Cardiac muscle cell (in vitro differentiated cells and primary cell): Measurements from ENCODE around the gene WNK3. TPM values are rescaled to one million over a fixed set of nuclear protein-coding genes. Genes with fewer than 3 reads are reported as not detected.

ENCODE experiments used
- DNase-seq, 2 donors: peaks; one replicate each; pipeline versions ENCODE4 v3.0.0 to v3.0.0-alpha.2; 2010 to 2017; ENCODE audit warnings: low read depth in 1 of 2, low spot score in 1 of 2
- H3K27ac ChIP-seq: fragments of 200-600 bp; sonication (generic); 2 replicates; pipeline ENCODE4 v1.5.1; 2016
- H3K27me3 ChIP-seq: fragments of 200-600 bp; sonication (generic); 2 replicates; pipeline ENCODE4 v1.6.0; 2016; ENCODE audit warnings: control low read depth
- H3K36me3 ChIP-seq: fragments of 200-600 bp; sonication (generic); 2 replicates; pipeline ENCODE4 v1.5.1; 2016; ENCODE audit warnings: control low read depth
- H3K4me1 ChIP-seq: fragments of 200-600 bp; sonication (generic); 2 replicates; pipeline ENCODE4 v1.8.1; 2017; ENCODE audit warnings: low read depth, mild to moderate bottlenecking, mixed run types
- H3K4me3 ChIP-seq: fragments of 200-600 bp; sonication (generic); 2 replicates; pipeline ENCODE4 v1.5.1; 2016; ENCODE audit warnings: mild to moderate bottlenecking
- H3K9me3 ChIP-seq: fragments of 200-600 bp; sonication (generic); 2 replicates; pipeline ENCODE4 v1.5.1; 2017; ENCODE audit warnings: low read depth, mild to moderate bottlenecking, control low read depth
- CTCF ChIP-seq: IDR thresholded peaks from 2 replicates; pipeline ENCODE4 v1.5.1; 2012; ENCODE audit warnings: low read depth, mild to moderate bottlenecking, low read length
- polyA plus RNA-seq: library from polyadenylated mRNA; unstranded; fragments of >200 nt; fragmentation: Nextera tagmentation; extraction: Ambion mirVana; gene quantifications from 2 replicates; pipeline ENCODE4 v1.2.1, GENCODE V29; 2016
- total RNA-seq: library from RNA; depleted of rRNA; stranded (reverse); fragments of >200 nt; gene quantifications from 2 replicates; pipeline ENCODE4 v1.2.3, GENCODE V29; 2016

WNK3 gene
- total and polyA plus RNA-seq, 2 experiments from 2014 or later: 5.6 to 8.3 TPM

GRCh38 chrX:54237014-54237413 lies 120.8 kb downstream of the WNK3 start:
- no peaks in the 10 kb centered on the region for H3K4me1 ChIP-seq
- peak overlapping the region; percentile 34 for H3K27ac ChIP-seq
- TF ChIP-seq CTCF: no peak
- no peaks in the 10 kb centered on the region for H3K36me3 ChIP-seq
- no peaks in the 10 kb centered on the region for H3K27me3 ChIP-seq
- no peak overlapping the region for H3K4me3 ChIP-seq
- DNase-seq: no peak
- no peaks in the 10 kb centered on the region for H3K9me3 ChIP-seq

DNA sequence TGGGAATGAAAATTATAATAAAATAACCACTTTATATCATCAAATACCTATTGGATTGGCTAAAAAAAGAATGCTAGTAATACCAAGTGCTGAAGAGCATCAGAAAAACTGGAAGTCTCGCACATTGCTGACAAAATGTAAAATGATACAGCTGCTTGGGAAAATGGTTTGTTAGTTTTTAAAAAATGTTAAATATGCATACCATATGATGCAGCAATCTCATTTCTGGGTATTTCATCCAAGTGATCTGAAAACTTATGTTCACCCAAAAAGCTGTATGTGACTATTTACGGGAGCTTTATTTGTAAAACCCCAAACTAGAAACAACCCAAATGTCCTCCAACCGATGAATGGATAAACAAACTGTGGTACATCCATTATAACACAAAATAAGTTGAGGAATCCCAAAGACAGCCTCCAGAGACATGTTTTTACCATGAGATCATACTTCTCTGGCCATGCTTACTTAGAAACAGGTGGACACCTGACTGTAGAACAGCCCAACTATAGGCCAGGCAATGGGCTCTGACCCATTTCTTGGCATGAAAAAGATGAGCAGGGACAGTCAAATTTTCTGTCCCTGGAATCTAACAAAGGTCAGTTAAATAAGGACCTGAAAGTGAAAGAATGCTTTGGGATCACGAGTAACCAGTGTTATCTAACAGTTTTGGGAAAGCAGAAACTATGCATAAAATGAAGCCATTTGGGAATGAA lies 127.3 kb downstream of the WNK3 start:
- TF ChIP-seq CTCF: no peak
- no peak overlapping the region for H3K4me3 ChIP-seq
- DNase-seq: peak in 1 of 2 donors; percentile 21

GRCh38 chrX:54223581-54223980 lies 134.3 kb downstream of the WNK3 start:
- Histone ChIP-seq H3K4me3 (no peak overlapping the region), H3K36me3 (no peaks in the 10 kb centered on the region), H3K27me3 (no peaks in the 10 kb centered on the region), H3K4me1 (no peaks in the 10 kb centered on the region), H3K9me3 (no peaks in the 10 kb centered on the region), H3K27ac (no peak overlapping the region)
- peak in 1 of 2 donors; percentile 2 for DNase-seq
- TF ChIP-seq CTCF: no peak

More for the DNA sequence above, 127.3 kb downstream of the WNK3 start:
- Histone ChIP-seq H3K9me3 (no peaks in the 10 kb centered on the region), H3K4me1 (no peaks in the 10 kb centered on the region), H3K27ac (no peak overlapping the region), H3K36me3 (no peaks in the 10 kb centered on the region), H3K27me3 (no peaks in the 10 kb centered on the region)

DNA sequence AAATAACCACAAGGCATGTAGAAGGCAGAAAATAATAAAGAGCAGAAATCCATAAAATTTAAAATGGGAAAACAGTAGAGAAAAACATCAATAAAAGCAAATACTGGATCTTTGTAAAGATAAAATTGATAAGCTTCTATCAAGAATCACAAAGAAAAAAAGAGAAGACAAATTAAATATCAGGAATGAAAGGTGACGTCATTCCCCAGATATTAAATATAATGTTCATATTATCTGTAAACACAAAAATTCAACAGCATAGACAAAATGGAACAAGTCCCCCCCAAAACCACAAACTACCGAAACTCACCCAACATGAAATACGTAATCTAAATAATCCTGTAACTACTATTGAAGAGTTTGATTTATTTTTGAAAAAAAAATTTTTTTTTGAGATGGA lies 144.2 kb downstream of the WNK3 start:
- H3K4me1 ChIP-seq: no peaks in the 10 kb centered on the region
- H3K36me3 ChIP-seq: no peaks in the 10 kb centered on the region
- no peak for DNase-seq
- TF ChIP-seq CTCF: no peak
- no peaks in the 10 kb centered on the region for H3K27me3 ChIP-seq
- no peaks in the 10 kb centered on the region for H3K9me3 ChIP-seq
- H3K27ac ChIP-seq: no peak overlapping the region
- no peak overlapping the region for H3K4me3 ChIP-seq

- peak in 1 of 2 donors; percentile 38 for DNase-seq
- no peaks in the 10 kb centered on the region for H3K4me1 ChIP-seq
- no peak for TF ChIP-seq CTCF
These were observed 149.3 kb downstream of the WNK3 start for GRCh38 chrX:54208531-54208930.

More at GRCh38 chrX:54208531-54208930, 149.3 kb downstream of the WNK3 start:
- H3K27me3 ChIP-seq: no peaks in the 10 kb centered on the region
- H3K9me3 ChIP-seq: no peaks in the 10 kb centered on the region
- H3K36me3 ChIP-seq: no peaks in the 10 kb centered on the region
- H3K27ac ChIP-seq: no peak overlapping the region
- H3K4me3 ChIP-seq: no peak overlapping the region
